ENCODE data around the gene FOXO3. TPM values are rescaled to one million over a fixed set of nuclear protein-coding genes. Genes with fewer than 3 reads are reported as not detected.

The FOXO3 gene
- total RNA-seq, 4 donors from 2014 or later: 146 to 200 (median 166) TPM

DNA sequence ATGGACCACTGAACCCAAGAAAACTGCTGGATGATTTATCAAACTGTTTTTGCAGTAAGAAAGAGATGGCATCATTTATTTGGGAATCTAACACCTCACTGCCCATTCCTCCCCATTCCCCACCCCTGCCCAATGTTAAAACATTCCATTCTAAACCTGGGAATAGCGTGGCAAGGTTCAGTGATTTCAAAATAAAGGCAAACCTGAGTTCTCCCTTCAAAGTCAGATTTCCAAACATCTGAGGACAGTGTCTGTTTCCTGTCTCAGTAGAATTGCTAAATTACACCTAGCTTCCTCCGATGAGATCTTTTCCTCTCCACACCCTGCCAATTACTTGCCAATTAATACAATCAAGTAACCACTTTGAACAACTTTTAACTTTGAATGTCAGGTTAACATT lies 160.1 kb downstream of the FOXO3 start:
- WGBS, 2 donors: 42 to 45% methylated on average over 2 of the region's 2 CpGs
- no peaks in the 10 kb centered on the region for H3K27me3 ChIP-seq
- peaks cover 0 to 7% (median 0%) of the 10 kb centered on the region in 4 donors for H3K4me1 ChIP-seq
- TF ChIP-seq EP300 (IDR thresholded peaks at IDR 0.05) (no peak), POLR2A (IDR thresholded peaks at IDR 0.05) (no peak)
- TF ChIP-seq, protein P1, sequence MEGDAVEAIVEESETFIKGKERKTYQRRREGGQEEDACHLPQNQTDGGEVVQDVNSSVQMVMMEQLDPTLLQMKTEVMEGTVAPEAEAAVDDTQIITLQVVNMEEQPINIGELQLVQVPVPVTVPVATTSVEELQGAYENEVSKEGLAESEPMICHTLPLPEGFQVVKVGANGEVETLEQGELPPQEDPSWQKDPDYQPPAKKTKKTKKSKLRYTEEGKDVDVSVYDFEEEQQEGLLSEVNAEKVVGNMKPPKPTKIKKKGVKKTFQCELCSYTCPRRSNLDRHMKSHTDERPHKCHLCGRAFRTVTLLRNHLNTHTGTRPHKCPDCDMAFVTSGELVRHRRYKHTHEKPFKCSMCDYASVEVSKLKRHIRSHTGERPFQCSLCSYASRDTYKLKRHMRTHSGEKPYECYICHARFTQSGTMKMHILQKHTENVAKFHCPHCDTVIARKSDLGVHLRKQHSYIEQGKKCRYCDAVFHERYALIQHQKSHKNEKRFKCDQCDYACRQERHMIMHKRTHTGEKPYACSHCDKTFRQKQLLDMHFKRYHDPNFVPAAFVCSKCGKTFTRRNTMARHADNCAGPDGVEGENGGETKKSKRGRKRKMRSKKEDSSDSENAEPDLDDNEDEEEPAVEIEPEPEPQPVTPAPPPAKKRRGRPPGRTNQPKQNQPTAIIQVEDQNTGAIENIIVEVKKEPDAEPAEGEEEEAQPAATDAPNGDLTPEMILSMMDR (IDR thresholded peaks at IDR 0.05): no peak
- H3K27ac ChIP-seq: no peak overlapping the region
- peaks cover 0 to 11% (median 2%) of the 10 kb centered on the region in 4 donors for H3K9me3 ChIP-seq
- no peak for DNase-seq (ENCODE audit: low spot score in 2 of 2)
- peaks cover 0 to 9% (median 0%) of the 10 kb centered on the region in 3 donors for H3K36me3 ChIP-seq
- H3K4me3 ChIP-seq: no peak overlapping the region

DNA sequence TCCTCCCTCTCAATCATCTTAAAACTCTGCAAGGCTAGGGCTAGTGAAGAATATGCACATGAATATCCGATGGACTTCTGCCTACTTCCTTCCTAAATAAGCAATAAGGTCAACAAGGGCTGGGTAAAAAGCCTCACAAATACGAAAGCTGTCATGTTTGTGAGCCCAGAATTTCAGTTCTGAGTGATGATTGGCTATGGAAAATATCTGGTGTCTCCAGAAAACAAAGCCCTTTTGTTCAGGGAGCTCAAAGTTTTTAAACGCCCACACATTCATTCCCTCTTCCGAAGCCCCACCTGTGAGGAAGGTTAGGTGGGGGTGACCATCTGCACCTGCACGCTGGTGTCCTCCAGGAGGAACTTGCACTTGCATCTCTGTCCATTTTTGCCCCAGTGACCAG lies 160.6 kb downstream of the FOXO3 start:
- Histone ChIP-seq H3K4me3 (no peak overlapping the region), H3K27me3 (no peaks in the 10 kb centered on the region), H3K9me3 (peaks cover 0 to 11% (median 2%) of the 10 kb centered on the region in 4 donors), H3K4me1 (peaks cover 0 to 7% (median 0%) of the 10 kb centered on the region in 4 donors), H3K36me3 (peaks cover 0 to 9% (median 0%) of the 10 kb centered on the region in 3 donors), H3K27ac (no peak overlapping the region)
- TF ChIP-seq, protein P1 (IDR thresholded peaks at IDR 0.05): no peak
- TF ChIP-seq POLR2A (IDR thresholded peaks at IDR 0.05) (no peak), EP300 (IDR thresholded peaks at IDR 0.05) (no peak)
- DNase-seq (ENCODE audit: low spot score in 2 of 2): no peak
- 30 to 32% methylated on average over 5 of the region's 5 CpGs for WGBS, 2 donors

DNA sequence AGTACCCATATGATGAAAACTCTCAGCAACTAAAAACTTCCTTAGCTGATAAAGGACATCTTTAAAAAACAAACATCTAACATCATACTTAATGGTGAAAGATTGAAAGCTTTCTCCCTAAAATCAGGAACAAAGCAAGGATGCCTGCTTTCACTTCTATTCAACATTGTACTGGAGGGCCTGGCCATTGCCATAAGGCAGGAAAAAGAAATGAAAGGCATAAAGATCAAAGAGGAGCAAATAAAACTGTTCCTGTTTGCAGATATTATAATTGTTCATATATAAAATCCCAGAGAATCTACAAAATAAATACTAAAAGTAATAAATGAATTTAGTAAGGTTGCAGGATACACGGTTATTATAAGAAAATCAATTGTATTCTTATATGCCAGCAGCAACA lies 162.9 kb downstream of the FOXO3 start:
- no peak overlapping the region for H3K4me3 ChIP-seq
- H3K36me3 ChIP-seq: peaks cover 0 to 9% (median 0%) of the 10 kb centered on the region in 3 donors
- 98 to 100% methylated on average over 1 of the region's 1 CpG for WGBS, 2 donors
- peaks cover 0 to 11% (median 2%) of the 10 kb centered on the region in 4 donors for H3K9me3 ChIP-seq
- peaks cover 0 to 7% (median 0%) of the 10 kb centered on the region in 4 donors for H3K4me1 ChIP-seq
- DNase-seq (ENCODE audit: low spot score in 2 of 2): no peak
- H3K27ac ChIP-seq: no peak overlapping the region
- TF ChIP-seq, protein P1 (IDR thresholded peaks at IDR 0.05): no peak
- no peak for TF ChIP-seq POLR2A (IDR thresholded peaks at IDR 0.05)
- no peak for TF ChIP-seq EP300 (IDR thresholded peaks at IDR 0.05)
- no peaks in the 10 kb centered on the region for H3K27me3 ChIP-seq

DNA sequence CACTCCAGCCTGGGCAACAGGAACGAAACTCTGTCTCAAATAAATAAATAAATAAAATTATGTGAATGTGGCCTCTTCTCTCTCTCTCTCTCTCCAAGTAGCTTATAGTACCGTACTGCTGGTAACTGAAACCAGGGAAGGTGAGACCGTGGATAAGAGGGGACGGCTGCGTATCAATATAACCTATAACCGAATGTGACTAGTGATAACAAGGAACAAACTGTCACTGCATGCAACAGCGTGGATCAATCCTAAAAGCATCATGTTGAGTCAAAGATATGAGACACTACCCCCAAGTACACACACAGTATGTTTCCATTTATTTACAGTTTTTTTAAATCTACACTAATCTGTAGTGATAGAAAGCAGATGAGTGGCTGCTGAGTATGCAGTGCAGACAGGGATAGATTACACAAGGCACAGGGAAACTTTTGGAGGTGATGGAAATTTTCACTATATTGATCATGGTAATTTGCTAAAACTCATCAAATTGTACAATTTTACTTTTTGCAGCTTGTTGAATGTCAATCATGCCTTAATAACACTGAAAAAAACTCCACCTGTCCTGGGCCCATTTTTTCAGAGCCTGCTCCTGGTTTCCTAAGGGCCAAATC lies 166.1 kb downstream of the FOXO3 start:
- WGBS, 2 donors: 95 to 98% methylated on average over 7 of the region's 7 CpGs
- Histone ChIP-seq H3K27ac (no peak overlapping the region), H3K4me3 (no peak overlapping the region), H3K36me3 (peaks cover 0 to 9% (median 0%) of the 10 kb centered on the region in 3 donors), H3K4me1 (peaks cover 0 to 14% (median 6%) of the 10 kb centered on the region in 4 donors), H3K9me3 (peaks cover 0 to 11% (median 2%) of the 10 kb centered on the region in 4 donors), H3K27me3 (no peaks in the 10 kb centered on the region)
- no peak for DNase-seq (ENCODE audit: low spot score in 2 of 2)
- TF ChIP-seq POLR2A (IDR thresholded peaks at IDR 0.05) (no peak), EP300 (IDR thresholded peaks at IDR 0.05) (no peak)
- TF ChIP-seq, protein P1 (IDR thresholded peaks at IDR 0.05): no peak

DNA sequence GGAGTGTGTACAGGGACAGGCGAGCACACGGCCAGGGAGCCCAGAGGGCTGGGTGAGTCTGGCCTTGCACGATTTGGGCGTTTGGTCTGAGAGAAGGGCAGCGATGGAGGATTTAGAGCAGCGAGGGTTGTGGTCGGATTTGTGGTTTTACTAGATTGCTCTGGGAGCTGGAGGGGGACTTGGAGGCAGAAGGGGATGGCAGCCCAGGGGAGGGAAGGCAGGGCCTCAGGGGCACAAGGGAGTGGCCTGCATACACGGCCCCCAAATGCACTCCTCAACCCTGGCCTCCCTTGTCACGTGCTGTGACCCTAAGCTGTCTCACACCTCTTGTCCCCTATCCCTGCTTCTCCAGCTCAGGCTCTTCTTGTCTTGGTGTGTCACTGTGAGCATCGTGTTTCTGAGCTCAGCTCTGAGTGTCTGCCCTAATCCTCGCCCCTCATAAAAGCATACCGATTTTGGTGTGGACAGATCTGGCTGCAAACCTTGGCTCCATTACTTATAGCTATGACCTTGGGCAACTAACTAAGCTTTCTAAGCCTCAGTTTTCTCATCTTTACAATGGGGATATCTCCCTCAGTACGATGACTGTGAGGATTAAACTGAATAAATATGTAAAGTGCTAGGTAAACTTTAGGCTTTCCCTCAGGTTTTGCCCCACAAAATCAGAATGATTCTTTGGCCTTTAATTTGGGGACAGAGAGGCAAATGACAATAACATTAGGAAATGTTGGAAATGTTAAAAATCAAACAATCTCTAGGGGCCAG lies 167.4 kb downstream of the FOXO3 start:
- H3K27me3 ChIP-seq: no peaks in the 10 kb centered on the region
- no peak for TF ChIP-seq EP300 (IDR thresholded peaks at IDR 0.05)
- TF ChIP-seq POLR2A (IDR thresholded peaks at IDR 0.05): no peak
- TF ChIP-seq, protein P1 (IDR thresholded peaks at IDR 0.05): no peak
- H3K9me3 ChIP-seq: peaks cover 0 to 10% (median 1%) of the 10 kb centered on the region in 4 donors
- H3K27ac ChIP-seq: no peak overlapping the region
- H3K4me3 ChIP-seq: no peak overlapping the region
- 78 to 91% methylated on average over 13 of the region's 13 CpGs for WGBS, 2 donors
- peaks cover 0 to 5% (median 0%) of the 10 kb centered on the region in 3 donors for H3K36me3 ChIP-seq
- no peak for DNase-seq (ENCODE audit: low spot score in 2 of 2)
- peaks cover 0 to 14% (median 6%) of the 10 kb centered on the region in 4 donors for H3K4me1 ChIP-seq
